ENCODE results near the gene ACBD4.

DNA sequence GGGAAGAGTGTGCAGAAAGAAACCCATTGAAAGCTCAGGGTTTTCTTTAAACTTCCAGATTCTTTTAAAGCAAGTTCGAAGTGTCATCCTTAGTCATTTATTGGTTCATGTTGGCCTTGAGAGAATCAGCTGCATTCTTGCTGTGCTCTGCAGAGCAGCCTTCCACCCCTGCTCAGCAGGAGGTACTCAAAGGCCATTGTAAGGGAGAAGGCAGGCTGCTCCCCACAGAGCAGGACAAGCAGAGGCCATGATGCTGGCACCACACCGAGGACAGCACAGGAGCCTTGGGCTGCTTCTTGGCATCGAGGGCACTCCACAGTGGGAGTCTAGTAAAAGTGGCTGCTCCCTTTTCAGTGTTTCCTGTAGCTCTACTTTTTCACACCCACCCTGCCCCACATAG lies 44.8 kb upstream of the ACBD4 start:
- TF ChIP-seq, protein P1, sequence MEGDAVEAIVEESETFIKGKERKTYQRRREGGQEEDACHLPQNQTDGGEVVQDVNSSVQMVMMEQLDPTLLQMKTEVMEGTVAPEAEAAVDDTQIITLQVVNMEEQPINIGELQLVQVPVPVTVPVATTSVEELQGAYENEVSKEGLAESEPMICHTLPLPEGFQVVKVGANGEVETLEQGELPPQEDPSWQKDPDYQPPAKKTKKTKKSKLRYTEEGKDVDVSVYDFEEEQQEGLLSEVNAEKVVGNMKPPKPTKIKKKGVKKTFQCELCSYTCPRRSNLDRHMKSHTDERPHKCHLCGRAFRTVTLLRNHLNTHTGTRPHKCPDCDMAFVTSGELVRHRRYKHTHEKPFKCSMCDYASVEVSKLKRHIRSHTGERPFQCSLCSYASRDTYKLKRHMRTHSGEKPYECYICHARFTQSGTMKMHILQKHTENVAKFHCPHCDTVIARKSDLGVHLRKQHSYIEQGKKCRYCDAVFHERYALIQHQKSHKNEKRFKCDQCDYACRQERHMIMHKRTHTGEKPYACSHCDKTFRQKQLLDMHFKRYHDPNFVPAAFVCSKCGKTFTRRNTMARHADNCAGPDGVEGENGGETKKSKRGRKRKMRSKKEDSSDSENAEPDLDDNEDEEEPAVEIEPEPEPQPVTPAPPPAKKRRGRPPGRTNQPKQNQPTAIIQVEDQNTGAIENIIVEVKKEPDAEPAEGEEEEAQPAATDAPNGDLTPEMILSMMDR (conservative IDR thresholded peaks at IDR 0.05; ENCODE audit: low read length): no peak
- TF ChIP-seq EZH2phosphoT487 (IDR thresholded peaks at IDR 0.05; ENCODE audit: borderline replicate concordance, low read depth, low read length): no peak

All from OCI-LY7 (cell line).